Stimulated activated CD8-positive, alpha-beta memory T cell treated with anti-CD3 and anti-CD28 coated beads, Interleukin-4, amount 100 ng/mL, for 4 hours (primary cell): Measurements from ENCODE around the gene HOXA10.

Experiments used
- DNase-seq, 2 donors: peaks; one replicate each; pipeline ENCODE4 v3.0.0-alpha.2; 2020; ENCODE audit warnings: low read depth in 2 of 2, low spot score in 1 of 2

The HOXA10 gene

DNA sequence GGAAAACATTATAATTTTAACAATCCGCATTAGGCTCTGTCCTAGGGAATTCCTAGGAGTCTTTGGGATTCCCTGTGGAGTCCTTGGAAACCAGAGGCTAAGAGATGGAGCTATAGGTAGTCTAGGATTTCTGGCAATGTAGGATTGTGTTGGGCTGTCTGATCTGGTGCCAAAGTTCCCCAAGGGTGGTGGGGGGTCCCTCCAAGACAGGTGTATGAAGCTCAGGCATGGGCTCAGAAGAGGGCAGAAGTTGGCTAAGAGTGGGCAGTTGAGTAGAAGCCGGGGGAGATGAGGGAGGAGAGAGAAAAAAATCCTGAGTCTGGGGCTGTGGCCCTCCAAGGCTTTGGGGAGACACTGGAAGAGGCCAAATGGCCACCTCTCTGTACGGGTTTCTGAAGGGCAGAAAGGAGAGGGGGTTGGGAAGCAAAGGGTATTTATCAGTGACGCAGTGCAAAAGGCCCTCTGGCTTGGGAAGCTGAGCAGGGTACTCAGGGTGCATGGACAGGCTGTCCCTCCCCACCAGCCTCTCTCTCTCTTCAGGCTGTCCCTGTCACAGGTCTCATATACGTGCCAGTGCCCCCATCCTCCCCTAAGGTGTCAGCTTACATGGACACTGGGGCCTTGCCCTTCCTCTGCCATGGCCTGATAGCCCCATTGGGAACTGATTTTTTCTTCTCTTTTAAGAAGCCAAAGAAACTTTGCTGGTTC is 27.5 kb downstream of the HOXA10 start:
- no peak for DNase-seq

DNA sequence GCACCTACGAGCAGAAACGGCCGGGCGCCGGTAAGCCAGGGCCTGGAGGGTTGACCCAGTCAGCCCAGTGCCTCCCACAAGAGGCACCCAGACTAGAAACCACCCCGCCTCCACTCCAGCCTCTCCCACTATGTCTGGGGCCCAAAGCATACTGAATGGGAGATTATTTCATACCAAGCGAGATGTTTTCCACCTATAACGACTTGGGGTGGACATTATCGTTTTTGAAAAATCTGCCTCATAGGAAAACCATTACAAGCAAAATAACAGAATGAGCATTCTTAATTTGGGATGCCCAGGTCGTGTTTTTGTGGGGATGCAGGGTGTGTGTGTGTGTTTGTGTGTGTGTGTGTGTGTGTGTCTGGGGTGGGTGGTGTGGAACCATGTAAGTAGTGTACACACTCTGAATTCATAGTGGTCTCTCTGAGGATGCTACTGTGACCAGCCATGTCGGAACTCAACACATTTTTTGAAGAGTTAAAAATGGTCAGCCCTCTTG is 28.2 kb downstream of the HOXA10 start:
- no peak for DNase-seq

- no peak for DNase-seq
These were observed 28.8 kb downstream of the HOXA10 start for GRCh38 chr7:27145165-27145913.

DNA sequence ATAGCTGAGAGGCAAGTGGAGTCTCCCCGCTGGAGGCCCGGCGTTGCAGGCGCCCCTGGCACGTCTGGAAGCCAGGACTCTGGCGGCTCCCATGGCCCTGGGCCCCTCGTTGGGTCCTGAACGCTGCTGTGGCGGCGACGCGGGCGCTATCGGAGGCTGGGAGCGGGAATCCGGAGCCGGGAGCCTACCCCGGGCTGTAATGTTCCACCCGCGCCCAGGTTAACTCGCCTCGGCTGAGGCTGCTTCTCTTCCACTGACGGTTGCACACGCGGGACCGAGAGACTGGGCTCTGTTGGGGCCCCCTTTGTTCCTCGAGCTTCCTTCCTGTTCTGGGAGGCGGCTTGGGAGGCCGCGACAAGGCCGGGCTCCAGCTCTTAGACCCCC is 29.3 kb downstream of the HOXA10 start:
- DNase-seq, result no peak

DNA sequence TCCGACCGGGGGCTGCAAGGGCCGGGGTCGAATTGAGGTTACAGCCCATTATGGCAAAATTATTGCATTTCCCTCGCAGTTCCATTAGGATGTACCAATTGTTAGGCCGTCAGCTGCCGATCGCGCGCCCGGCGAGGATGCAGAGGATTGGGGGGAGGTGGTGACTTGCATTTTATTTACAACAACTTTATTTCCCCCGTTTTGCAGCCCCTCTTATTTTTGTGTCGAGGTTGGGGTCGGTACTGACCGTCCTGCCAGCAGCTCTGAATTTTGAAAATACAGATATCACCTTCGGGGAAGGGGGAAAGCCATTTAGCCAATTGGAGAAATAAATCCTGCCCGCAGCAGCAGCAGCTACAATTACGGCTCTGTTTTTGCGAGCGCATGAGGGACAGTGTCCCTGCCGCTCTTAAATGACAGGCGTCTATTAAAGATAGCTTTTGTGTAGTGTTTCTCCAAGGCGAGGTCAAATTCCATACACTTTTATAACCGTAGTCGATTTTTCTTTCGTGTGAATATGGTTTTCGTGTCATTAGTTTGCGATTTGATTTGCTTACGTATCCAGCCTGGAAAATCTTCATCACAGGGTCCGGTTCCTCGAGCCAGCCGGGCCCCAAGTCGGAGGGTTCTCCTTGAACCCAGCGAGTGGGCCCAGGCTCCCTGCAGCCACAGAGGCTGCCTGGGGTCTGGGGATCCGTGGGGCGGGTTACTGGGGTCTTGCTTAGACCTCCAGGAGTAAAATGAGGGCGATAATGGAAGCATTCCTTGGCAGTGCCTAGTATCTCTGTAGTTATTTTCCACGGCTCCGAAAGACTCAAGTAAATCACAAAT is 30.0 kb downstream of the HOXA10 start:
- no peak for DNase-seq

DNA sequence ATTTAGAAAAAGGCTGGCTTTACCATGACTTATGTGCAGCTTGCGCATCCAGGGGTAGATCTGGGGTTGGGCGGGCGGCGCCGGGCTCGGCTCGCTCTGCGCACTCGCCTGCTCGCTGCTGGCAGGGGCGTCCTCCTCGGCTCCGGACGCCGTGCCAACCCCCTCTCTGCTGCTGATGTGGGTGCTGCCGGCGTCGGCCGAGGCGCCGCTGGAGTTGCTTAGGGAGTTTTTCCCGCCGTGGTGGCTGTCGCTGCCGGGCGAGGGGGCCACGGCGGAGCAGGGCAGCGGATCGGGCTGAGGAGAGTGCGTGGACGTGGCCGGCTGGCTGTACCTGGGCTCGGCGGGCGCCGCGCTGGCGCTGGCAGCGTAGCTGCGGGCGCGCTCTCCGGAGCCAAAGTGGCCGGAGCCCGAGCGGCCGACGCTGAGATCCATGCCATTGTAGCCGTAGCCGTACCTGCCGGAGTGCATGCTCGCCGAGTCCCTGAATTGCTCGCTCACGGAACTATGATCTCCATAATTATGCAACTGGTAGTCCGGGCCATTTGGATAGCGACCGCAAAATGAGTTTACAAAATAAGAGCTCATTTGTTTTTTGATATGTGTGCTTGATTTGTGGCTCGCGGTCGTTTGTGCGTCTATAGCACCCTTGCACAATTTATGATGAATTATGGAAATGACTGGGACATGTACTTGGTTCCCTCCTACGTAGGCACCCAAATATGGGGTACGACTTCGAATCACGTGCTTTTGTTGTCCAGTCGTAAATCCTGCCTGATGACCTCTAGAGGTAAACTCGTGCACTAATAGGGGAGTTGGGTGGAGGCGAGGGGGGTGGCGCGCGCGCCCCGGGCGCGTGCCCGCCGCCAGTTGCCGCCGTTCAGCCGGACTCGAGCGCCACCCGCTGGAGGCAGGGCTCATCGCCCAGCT is 30.8 kb downstream of the HOXA10 start, which contains the start of gene HOXA5:
TSS of gene HOXA5 (minus strand) at position 659 of the 927 bp plus-strand sequence. CDS start at position 585, 74 bp downstream.
- no peak for DNase-seq

DNA sequence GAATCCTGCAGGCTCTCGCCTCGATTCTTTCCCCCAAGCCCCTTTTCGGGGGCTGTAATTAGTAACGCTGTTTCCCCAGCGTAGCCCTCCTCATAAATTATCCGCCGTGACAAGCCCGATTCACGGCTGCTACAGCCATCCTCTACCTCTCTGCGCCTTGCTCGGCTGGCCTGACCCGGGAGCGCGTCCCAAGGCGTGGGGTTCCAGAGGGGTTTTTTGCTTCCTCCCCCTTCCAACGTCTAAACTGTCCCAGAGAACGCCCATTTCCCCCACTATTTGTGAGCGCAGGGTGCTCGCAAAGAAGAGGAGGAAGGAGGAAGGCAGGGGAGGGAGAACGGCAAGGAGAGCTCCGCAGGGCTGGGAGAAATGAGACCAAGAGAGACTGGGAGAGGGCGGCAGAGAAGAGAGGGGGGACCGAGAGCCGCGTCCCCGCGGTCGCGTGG is 31.5 kb downstream of the HOXA10 start:
- no peak for DNase-seq

DNA sequence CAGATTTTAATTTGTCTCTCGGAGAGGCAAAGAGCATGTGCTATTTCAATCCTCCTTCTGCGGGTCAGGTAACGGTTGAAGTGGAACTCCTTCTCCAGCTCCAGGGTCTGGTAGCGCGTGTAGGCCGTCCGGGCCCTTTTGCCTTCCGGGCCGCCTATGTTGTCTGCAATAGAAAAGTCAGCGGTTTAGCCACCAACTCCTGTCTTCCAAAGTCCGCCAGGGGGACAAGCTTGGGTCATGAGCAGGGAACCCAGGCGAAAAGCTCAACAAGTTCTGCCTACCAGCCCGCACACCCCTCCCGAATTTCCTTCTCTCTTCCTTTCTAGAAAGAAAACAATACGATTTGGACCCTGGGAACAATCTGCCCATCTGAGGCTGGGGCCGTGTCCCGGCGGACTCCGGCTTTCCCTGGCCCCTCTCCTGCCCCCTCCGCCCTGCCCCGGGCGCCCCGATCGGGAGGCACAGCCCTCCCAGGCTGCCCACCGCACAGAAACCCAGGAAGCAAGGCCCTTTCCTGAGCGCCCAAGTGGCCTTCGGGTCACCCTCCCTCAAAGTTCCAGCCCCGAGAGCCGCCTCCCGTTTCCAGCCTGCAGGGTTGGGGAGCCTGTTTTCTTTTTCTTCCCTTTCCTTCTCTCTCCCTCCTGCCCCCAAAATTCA is 32.1 kb downstream of the HOXA10 start:
- DNase-seq, result no peak

DNA sequence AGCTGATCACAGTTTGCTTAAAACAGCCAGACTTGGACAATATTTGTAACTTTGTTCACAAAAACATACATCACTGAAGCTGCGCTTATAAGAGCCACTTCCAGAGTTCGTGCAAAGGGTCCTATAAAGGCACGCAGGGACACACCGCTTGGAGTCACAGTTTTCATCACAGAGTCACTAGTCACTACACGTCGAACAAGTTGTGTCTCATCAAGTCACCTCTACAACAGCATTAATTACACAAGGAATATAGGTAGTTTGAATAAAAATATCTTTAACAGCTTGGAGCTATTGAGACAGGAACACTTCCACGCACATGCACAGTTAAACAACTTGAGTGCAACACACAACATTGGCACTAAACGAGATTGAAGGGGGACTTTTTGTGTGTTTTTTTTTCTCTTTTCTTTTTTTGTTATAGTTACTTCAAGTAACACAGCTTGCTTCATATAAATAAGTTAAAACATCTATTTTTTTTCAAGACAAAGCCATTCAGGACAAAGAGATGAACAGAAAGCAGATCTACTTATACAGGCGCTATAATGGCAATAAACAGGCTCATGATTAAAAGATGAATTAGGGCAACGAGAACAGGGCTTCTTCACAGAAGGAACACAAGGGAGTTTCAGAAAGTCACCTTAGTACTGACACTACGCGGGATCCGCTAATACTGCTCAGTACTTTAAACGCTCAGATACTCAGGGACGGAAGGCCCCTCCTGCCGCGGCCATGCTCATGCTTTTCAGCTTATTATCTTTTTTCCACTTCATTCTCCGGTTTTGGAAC is 32.8 kb downstream of the HOXA10 start:
- no peak for DNase-seq

DNA sequence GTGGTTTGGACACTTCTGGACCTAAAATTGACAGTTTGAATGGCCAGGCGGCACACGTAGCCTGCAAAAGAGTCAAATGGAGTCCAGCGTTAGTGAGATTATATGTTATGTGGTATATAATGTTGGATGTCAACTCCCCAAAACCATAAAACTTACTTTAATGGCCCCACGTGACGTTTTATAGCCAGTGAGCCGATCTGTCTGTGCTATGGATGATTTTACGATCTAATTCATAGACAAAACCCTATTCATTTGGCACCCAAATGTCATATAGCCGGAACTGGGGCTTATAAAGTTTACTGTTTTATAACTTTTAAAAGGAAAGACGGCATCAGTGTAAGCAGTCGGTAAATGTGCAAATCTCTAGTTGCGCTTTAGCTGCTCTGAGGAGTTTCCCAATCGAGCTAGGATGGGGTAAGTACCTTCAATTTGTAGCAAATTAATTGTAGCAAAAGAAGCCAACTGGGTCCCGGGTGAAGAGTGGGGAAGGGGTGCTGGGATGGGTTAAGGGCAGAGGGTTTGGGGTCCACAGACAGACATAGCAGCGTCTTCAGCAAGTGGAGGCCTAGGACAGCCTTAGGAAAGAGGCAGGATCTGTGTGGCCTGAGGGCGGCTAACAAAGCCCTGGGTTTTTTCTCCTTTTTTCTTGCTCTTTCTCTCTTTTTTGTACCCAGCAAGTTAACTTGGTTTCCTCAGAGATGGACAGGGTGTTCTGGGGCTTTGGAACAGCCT is 33.8 kb downstream of the HOXA10 start:
- no peak for DNase-seq

DNA sequence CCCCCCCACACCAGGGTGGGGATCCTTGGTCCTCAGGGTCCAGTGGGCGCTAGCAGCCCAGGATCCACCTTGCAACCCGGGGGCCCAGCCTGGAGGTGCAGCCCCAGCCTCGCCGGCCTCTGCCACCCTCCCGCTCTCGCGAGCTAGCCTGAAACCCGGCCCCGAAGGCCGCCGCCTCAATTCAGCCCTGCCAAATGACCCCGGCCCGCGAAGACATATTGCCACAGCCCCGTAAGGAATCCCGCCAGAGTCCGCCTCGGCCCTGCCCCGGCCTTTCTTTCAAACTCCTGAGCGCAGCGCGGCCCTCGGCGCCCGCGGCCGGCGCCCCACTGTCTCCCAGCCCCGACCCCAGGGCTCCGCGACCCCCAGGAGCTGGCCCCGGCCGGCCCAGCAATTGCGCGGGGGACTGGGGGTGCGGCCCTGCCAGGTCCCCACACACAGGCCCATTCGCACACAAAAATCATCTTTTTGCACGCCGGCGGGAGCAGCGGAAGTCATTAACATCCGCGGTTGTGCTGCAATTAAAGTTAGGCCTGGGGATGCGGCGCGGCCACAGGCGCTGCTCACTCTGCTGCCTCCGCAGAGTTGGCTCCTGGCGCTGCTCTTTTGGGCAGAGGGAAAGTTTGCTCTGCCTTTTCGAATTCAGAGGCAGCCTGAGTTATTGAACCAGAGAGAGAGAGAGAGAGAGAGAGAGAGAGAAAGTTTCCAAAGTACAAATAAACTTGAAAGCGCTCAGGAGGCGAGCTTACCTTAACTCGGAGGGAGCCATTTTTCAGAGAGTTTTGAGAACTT is 34.6 kb downstream of the HOXA10 start:
- DNase-seq, result no peak

DNA sequence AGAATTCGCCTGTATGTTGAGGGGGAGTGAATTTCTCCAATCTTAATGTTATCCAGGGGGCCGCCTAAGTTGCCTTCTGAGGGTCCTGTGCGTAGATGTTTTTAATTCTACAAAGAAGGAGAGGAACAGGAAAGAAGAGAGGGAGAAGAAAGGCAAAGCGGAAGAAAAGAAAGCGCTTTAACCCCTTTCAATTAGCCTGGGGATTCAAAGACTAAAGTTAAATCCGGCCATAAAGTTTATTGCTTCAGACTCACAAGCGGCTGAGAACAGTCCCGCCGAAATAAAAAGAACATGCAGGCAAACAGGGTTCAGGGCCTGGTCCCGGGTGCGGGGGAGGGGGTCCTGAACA is 35.2 kb downstream of the HOXA10 start:
- no peak for DNase-seq

- DNase-seq, result no peak
These were observed 35.6 kb downstream of the HOXA10 start for GRCh38 chr7:27138472-27138871.

DNA sequence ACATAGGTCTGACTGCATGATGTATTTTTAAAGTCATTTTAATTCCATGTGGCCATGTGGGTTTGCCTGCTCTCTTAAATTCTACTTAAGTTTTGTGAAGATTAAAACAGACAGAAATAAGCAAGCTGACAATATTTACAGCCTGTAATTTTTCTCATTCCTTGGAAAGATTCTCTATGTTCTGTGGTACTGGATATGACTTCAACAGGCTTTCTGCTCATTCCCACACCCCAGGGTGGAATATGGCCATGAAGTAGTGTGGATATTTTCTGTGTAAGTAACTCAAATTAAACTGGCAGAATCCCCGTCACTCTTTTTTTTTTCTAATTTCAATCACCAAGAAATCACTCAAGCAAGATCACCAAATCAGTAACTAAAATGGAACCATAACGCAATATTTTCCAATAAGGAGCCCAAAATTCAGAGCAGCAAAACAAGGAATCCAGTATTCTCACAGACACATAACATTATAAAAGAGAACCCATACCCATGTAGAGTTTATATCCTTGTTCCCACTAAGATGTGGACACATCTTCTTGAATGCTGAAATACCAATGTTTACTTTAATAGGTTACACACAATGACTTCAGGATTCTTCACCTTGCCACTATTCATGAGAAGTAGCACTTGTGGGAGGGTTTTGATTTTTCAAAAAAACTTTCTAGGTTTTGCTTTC is 36.3 kb downstream of the HOXA10 start:
- no peak for DNase-seq

DNA sequence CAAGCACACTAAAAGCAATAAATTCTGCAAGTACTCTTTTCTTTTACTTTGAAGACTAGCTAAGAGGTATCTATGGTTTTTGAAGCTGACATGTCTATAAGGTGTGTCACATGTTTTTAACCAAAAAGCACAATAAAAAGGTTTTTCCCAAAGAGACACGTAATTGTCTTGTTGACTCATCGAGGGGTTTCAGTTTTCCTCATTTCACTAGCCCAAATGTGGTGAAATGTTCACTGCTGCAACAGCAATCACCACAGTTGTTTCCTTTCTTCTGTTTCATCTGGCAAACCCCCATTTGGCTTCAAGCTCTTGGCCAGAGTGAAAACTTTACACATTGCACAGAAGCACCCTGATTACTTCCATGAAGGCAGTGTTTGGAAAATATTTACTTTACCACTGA is 39.7 kb downstream of the HOXA10 start:
- DNase-seq, result no peak

DNA sequence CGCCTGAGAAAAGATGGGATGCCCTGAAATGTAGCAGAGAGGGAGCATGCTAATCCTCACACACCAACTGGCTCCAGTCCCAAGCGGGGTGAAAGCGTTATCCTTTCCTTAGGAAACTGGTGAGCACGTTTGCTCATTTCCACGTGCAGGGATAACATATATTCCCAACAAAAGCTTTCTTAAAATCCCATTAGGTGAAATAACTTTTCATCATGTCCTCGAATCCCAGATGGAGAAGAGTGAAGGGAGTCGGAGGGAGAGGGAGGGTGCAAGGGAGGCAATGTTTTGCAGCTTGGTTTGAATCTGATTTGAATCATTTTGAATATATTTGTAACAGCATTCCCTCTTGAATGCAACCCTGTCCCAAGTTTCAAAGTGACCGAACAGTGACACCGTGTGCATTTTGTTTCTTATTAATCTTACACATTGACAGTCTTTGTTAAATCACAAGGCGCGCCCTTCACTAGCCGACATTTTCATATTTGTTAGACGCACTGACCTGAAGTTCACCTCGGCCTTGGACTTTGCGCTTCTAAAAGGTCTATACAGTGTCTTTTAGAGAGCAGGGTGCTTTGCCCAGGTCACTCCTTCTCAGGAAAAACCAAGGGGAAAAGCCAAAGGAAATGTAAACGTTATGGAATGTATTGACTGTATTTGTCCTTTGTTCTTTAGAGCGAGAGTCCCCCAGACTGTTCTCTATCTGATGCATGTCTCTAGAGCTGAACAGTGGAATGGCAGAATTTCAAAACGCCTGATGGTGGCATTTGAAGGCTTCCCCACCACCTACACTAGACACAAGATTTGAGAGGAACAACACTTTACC is 40.5 kb downstream of the HOXA10 start:
- no peak for DNase-seq
